Measurements from ENCODE around the gene PDGFD.
"Not testable (repeated sequence)": the region's sequence is repeated elsewhere in the genome, so short reads cannot be mapped to it uniquely, and the experiment has no call there.

Gene PDGFD

GRCh38 chr11:104054911-104055529 is 108.9 kb downstream of the PDGFD start:
- H3K4me3 ChIP-seq (ENCODE audit: low read length): no peak overlapping the region
- H3K9ac ChIP-seq (ENCODE audit: low read length): no peak overlapping the region
- no peaks in the 10 kb centered on the region for H3K9me3 ChIP-seq (ENCODE audit: insufficient read depth, low read length)
- H3K27ac ChIP-seq (ENCODE audit: low read length): no peak overlapping the region
- no peaks in the 10 kb centered on the region for H3K36me3 ChIP-seq (replicated peaks; ENCODE audit: low read depth, low read length)
- no peaks in the 10 kb centered on the region for H3K79me2 ChIP-seq (ENCODE audit: low read length)
- H3K4me2 ChIP-seq (ENCODE audit: low read length): no peak overlapping the region
- no peaks in the 10 kb centered on the region for H3K27me3 ChIP-seq (ENCODE audit: low read depth, low read length)
- TF ChIP-seq EZH2phosphoT487 (IDR thresholded peaks at IDR 0.05; ENCODE audit: low read depth) (no peak), CTCF (IDR thresholded peaks at IDR 0.05; ENCODE audit: low read depth, low read length) (no peak)
- H2AFZ ChIP-seq (ENCODE audit: low read depth, low read length): no peak overlapping the region
- H4K20me1 ChIP-seq (ENCODE audit: insufficient read depth, low read length): no peaks in the 10 kb centered on the region
- H3K4me1 ChIP-seq (ENCODE audit: low read length): no peaks in the 10 kb centered on the region

GRCh38 chr11:104053743-104054478 is 110.0 kb downstream of the PDGFD start:
- no peaks in the 10 kb centered on the region for H3K79me2 ChIP-seq (ENCODE audit: low read length)
- H3K27ac ChIP-seq (ENCODE audit: low read length): no peak overlapping the region
- TF ChIP-seq EZH2phosphoT487 (IDR thresholded peaks at IDR 0.05; ENCODE audit: low read depth) (no peak), CTCF (IDR thresholded peaks at IDR 0.05; ENCODE audit: low read depth, low read length) (no peak)
- no peaks in the 10 kb centered on the region for H3K27me3 ChIP-seq (ENCODE audit: low read depth, low read length)
- H3K9me3 ChIP-seq (ENCODE audit: insufficient read depth, low read length): no peaks in the 10 kb centered on the region
- no peak overlapping the region for H3K9ac ChIP-seq (ENCODE audit: low read length)
- no peaks in the 10 kb centered on the region for H4K20me1 ChIP-seq (ENCODE audit: insufficient read depth, low read length)
- H3K4me3 ChIP-seq (ENCODE audit: low read length): no peak overlapping the region
- no peaks in the 10 kb centered on the region for H3K4me1 ChIP-seq (ENCODE audit: low read length)
- H3K36me3 ChIP-seq (replicated peaks; ENCODE audit: low read depth, low read length): no peaks in the 10 kb centered on the region
- no peak overlapping the region for H3K4me2 ChIP-seq (ENCODE audit: low read length)
- no peak overlapping the region for H2AFZ ChIP-seq (ENCODE audit: low read depth, low read length)

GRCh38 chr11:104051778-104052177 is 112.2 kb downstream of the PDGFD start:
- Histone ChIP-seq H3K27ac (ENCODE audit: low read length) (no peak overlapping the region), H3K27me3 (ENCODE audit: low read depth, low read length) (no peaks in the 10 kb centered on the region), H3K9ac (ENCODE audit: low read length) (no peak overlapping the region), H2AFZ (ENCODE audit: low read depth, low read length) (no peak overlapping the region), H3K4me3 (ENCODE audit: low read length) (no peak overlapping the region), H3K79me2 (ENCODE audit: low read length) (no peaks in the 10 kb centered on the region), H3K9me3 (ENCODE audit: insufficient read depth, low read length) (no peaks in the 10 kb centered on the region), H3K4me2 (ENCODE audit: low read length) (no peak overlapping the region), H3K4me1 (ENCODE audit: low read length) (no peaks in the 10 kb centered on the region), H3K36me3 (replicated peaks; ENCODE audit: low read depth, low read length) (no peaks in the 10 kb centered on the region), H4K20me1 (ENCODE audit: insufficient read depth, low read length) (no peaks in the 10 kb centered on the region)
- TF ChIP-seq CTCF (IDR thresholded peaks at IDR 0.05; ENCODE audit: low read depth, low read length): no peak

GRCh38 chr11:104049116-104049515 is 114.8 kb downstream of the PDGFD start:
- Histone ChIP-seq H3K9ac (ENCODE audit: low read length) (no peak overlapping the region), H3K79me2 (ENCODE audit: low read length) (no peaks in the 10 kb centered on the region), H3K27me3 (ENCODE audit: low read depth, low read length) (no peaks in the 10 kb centered on the region), H3K9me3 (ENCODE audit: insufficient read depth, low read length) (no peaks in the 10 kb centered on the region), H3K36me3 (replicated peaks; ENCODE audit: low read depth, low read length) (no peaks in the 10 kb centered on the region), H3K4me3 (ENCODE audit: low read length) (no peak overlapping the region), H3K4me1 (ENCODE audit: low read length) (no peaks in the 10 kb centered on the region), H3K4me2 (ENCODE audit: low read length) (no peak overlapping the region), H2AFZ (ENCODE audit: low read depth, low read length) (no peak overlapping the region), H4K20me1 (ENCODE audit: insufficient read depth, low read length) (no peaks in the 10 kb centered on the region), H3K27ac (ENCODE audit: low read length) (no peak overlapping the region)
- TF ChIP-seq CTCF (IDR thresholded peaks at IDR 0.05; ENCODE audit: low read depth, low read length) (no peak), EZH2phosphoT487 (IDR thresholded peaks at IDR 0.05; ENCODE audit: low read depth) (no peak)

- not testable (repeated sequence) for H4K20me1 ChIP-seq (ENCODE audit: insufficient read depth, low read length); H3K4me1 ChIP-seq (ENCODE audit: low read length); H3K36me3 ChIP-seq (replicated peaks; ENCODE audit: low read depth, low read length); H2AFZ ChIP-seq (ENCODE audit: low read depth, low read length); H3K4me2 ChIP-seq (ENCODE audit: low read length); H3K27me3 ChIP-seq (ENCODE audit: low read depth, low read length); H3K9ac ChIP-seq (ENCODE audit: low read length); H3K79me2 ChIP-seq (ENCODE audit: low read length); H3K9me3 ChIP-seq (ENCODE audit: insufficient read depth, low read length); H3K4me3 ChIP-seq (ENCODE audit: low read length); H3K27ac ChIP-seq (ENCODE audit: low read length)
Observed at GRCh38 chr11:104046858-104047257, 117.1 kb downstream of the PDGFD start.

Measured in OCI-LY3 (cell line).